ENCODE measurements around the gene PYY.

- TF ChIP-seq CTCF (IDR thresholded peaks at IDR 0.05): no peak
- TF ChIP-seq EP300 (IDR thresholded peaks at IDR 0.05): no peak
- no peak for TF ChIP-seq POLR2A (IDR thresholded peaks at IDR 0.05)
These were observed 37.4 kb downstream of the PYY start for GRCh38 chr17:43916385-43916784.

Data from upper lobe of left lung (tissue), 4 donors.